ENCODE results near the gene MAPKAPK5.
"Not testable (repeated sequence)": the region's sequence is repeated elsewhere in the genome, so short reads cannot be mapped to it uniquely, and the experiment has no call there.

MAPKAPK5 gene

GRCh38 chr12:111827907-111828306 is 14.1 kb upstream of the MAPKAPK5 start:
- DNase-seq (ENCODE audit: low read depth), result no peak

- no peak for DNase-seq (ENCODE audit: low read depth)
Measured at GRCh38 chr12:111828338-111828979, 13.6 kb upstream of the MAPKAPK5 start.

GRCh38 chr12:111829635-111830034 is 12.4 kb upstream of the MAPKAPK5 start:
- DNase-seq (ENCODE audit: low read depth), result not testable (repeated sequence)

GRCh38 chr12:111834740-111835386 is 7.2 kb upstream of the MAPKAPK5 start:
- not testable (repeated sequence) for DNase-seq (ENCODE audit: low read depth)

GRCh38 chr12:111835531-111836181 is 6.4 kb upstream of the MAPKAPK5 start:
- DNase-seq (ENCODE audit: low read depth), result not testable (repeated sequence)

- DNase-seq (ENCODE audit: low read depth), result no peak
Measured at GRCh38 chr12:111838353-111838752, 3.7 kb upstream of the MAPKAPK5 start.

GRCh38 chr12:111840807-111841206 is 1.2 kb upstream of the MAPKAPK5 start:
- DNase-seq (ENCODE audit: low read depth), result no peak

GRCh38 chr12:111841236-111841749 is 735 bp upstream of the MAPKAPK5 start:
- no peak for DNase-seq (ENCODE audit: low read depth)

- peak; percentile 35 for DNase-seq (ENCODE audit: low read depth)
Measured at GRCh38 chr12:111842556-111843396, 748 bp downstream of the MAPKAPK5 start.

GRCh38 chr12:111846016-111846415 is 4.0 kb downstream of the MAPKAPK5 start:
- DNase-seq (ENCODE audit: low read depth), result no peak

- no peak for DNase-seq (ENCODE audit: low read depth)
Measured at GRCh38 chr12:111850526-111850925, 8.5 kb downstream of the MAPKAPK5 start.

GRCh38 chr12:111858186-111858585 is 16.2 kb downstream of the MAPKAPK5 start:
- DNase-seq (ENCODE audit: low read depth), result no peak

- no peak for DNase-seq (ENCODE audit: low read depth)
Measured at GRCh38 chr12:111858778-111859177, 16.8 kb downstream of the MAPKAPK5 start.

- no peak for DNase-seq (ENCODE audit: low read depth)
Measured at GRCh38 chr12:111864913-111865312, 22.9 kb downstream of the MAPKAPK5 start.

- no peak for DNase-seq (ENCODE audit: low read depth)
Measured at GRCh38 chr12:111867531-111867930, 25.5 kb downstream of the MAPKAPK5 start.

- DNase-seq (ENCODE audit: low read depth), result no peak
Measured at GRCh38 chr12:111868676-111869588, 26.9 kb downstream of the MAPKAPK5 start.

- DNase-seq (ENCODE audit: low read depth), result no peak
Measured at GRCh38 chr12:111869671-111870070, 27.6 kb downstream of the MAPKAPK5 start.

- no peak for DNase-seq (ENCODE audit: low read depth)
Measured at GRCh38 chr12:111870216-111870615, 28.2 kb downstream of the MAPKAPK5 start.

GRCh38 chr12:111870706-111871105 is 28.7 kb downstream of the MAPKAPK5 start:
- DNase-seq (ENCODE audit: low read depth), result no peak

GRCh38 chr12:111873113-111873512 is 31.1 kb downstream of the MAPKAPK5 start:
- no peak for DNase-seq (ENCODE audit: low read depth)

- DNase-seq (ENCODE audit: low read depth), result no peak
Measured at GRCh38 chr12:111881716-111882115, 39.7 kb downstream of the MAPKAPK5 start.

Data from EH (cell line).